Activated CD4-positive, CD25-positive, alpha-beta regulatory T cell treated with anti-CD3 and anti-CD28 coated beads, Interleukin-2, amount 50 U/mL, for 72 hours (primary cell): ENCODE data around the gene LMF1.
"Not testable (repeated sequence)": the region's sequence is repeated elsewhere in the genome, so short reads cannot be mapped to it uniquely, and the experiment has no call there.

Source experiments
- DNase-seq: peaks from one replicate; pipeline ENCODE4 v3.0.0; 2021

LMF1 gene

DNA sequence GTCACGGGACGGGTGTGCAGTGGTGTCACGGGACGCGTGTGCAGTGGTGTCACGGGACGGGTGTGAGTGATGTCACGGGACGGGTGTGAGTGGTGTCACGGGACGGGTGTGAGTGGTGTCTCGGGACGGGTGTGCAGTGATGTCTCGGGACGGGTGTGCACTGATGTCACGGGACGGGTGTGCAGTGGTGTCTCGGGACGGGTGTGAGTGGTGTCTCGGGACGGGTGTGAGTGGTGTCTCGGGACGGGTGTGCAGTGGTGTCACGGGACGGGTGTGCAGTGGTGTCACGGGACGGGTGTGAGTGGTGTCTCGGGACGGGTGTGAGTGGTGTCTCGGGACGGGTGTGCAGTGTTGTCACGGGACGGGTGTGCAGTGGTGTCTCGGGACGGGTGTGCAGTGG, 111.8 kb downstream of the LMF1 start:
- not testable (repeated sequence) for DNase-seq

- DNase-seq: not testable (repeated sequence)
These were observed 112.3 kb downstream of the LMF1 start for GRCh38 chr16:858441-858840.

GRCh38 chr16:856811-857210, 114.0 kb downstream of the LMF1 start:
- no peak for DNase-seq

DNA sequence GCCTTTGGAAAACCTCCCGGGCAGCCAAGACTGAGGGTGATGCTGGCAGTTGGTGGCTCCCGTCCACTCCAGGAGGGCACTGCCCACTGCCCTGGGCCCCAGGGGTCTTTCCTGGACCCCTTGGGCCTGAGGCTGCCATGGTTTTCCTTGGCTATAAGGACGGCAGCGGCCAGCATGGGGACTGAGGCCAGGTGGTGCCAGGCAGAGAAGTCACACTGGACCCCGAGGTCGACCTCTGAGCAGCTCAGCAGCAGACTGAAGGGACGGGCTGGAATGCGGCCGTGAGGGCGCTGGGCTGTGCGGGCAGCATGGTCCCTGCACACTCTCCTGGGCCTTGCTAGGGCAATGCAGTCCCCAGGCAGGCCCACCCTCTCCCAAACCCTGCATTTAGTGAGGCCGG, 114.7 kb downstream of the LMF1 start:
- DNase-seq: no peak

DNA sequence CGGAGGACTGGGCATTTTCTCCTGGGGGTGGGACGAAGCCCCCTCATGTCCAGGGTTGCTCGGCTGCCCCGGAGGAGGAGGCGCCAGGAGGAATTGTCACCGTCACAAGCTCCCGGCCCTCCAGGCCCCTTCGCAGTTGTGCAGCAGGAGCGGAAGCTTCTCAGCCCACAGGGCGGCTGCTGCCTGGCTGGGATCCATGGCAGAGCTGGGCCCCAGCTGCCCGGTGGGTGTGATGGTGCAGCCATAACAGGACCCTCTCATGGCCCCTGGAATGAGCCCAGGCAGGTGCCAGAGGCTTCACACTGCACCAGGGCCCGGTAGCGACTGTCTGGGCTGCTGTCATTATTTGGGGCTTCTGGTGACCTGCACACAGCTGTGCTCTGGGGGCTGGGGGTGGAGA, 115.3 kb downstream of the LMF1 start:
- DNase-seq: no peak

DNA sequence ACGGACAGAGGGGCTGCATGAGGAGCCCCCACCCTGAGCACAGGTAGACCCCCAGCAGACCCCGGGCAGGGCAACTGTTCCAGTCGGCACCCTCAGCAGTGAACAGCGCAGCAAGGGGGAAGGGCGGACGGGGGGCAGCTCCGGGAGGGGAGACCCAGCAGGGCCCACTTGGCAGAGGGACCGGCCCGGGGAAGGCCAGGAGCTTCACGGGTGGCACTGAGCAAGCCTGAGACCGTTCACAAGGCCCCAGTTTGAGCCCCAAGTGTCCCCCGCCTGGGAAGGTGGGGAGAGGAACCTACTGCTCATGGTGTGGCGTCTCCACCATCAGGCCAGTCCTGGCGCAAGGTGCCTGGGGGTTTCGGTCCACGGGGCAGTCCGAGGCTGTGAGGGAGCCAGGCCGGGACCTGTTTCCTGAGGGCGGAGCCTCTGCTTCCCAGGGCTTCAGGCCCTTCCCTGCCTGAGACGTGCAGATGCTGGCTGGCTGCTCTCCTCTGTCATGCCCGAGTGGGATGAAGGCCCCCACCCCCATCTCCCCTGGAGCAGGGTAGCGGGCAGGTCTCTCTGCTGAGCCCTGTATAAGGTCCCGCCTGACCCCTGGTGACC, 115.9 kb downstream of the LMF1 start:
- DNase-seq: no peak

DNA sequence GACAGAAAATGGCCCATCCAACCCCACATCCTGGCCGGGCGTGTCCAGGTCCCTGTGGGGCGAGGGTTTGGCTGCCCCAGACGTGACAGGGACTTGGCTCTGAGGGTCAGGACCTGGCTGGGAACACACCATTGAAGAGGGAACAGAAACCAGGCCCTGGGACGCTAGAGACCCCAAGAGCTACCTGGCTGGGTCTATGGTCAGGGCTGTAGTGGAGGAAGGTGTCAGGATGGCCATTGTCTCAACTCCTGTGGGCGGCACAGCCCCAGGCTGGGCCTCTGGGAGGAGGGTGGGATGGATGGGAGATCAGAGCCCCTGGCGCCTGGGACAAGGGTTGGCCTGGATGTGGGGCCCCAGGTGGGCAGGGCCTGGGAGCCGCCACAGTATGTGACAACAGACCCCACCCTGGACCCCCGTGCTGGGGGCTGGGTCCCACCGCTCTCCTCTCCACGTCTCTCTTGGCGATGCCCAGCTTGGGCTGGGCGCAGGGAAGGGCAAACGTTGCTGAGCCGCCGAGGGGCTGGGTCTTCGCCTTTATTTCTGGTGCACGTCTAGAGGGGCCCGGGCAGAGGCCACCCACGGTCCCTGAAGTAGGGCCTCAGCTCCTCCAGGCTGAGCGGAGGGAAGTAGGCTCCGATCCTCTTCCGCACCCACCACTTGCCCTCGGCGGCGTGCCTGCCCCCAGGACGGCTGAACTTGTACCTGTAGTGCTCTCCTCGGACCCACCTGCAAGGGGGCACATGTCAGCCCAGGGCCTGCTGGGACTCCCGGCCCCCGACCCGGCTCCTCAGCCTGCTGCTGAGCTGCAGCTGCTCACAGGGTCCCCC, 116.6 kb downstream of the LMF1 start:
- DNase-seq: no peak

DNA sequence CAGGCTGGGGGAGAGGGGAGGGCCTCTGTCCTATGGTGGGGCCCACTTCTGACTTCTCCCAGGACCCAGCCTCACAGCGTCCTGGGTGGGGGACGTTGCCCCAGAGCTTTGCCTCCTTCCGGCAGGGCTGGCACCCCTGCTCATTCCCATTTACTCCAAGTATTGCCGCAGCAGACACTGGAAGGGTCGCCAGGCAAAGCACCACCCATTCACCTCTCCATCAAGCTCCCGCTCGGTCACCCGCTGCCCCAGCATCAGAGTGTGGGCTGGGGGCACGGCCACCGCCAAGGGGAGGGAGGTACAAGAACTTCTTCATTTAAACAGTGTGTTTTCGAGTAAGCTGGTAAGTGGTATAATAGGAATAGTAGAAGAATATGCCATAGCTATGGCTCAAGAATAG, 117.5 kb downstream of the LMF1 start:
- DNase-seq: no peak

- DNase-seq: no peak
These were observed 118.2 kb downstream of the LMF1 start for GRCh38 chr16:852451-853185.

GRCh38 chr16:851871-852270, 118.9 kb downstream of the LMF1 start:
- DNase-seq: no peak

- no peak for DNase-seq
These were observed 119.5 kb downstream of the LMF1 start for GRCh38 chr16:851209-851810.

DNA sequence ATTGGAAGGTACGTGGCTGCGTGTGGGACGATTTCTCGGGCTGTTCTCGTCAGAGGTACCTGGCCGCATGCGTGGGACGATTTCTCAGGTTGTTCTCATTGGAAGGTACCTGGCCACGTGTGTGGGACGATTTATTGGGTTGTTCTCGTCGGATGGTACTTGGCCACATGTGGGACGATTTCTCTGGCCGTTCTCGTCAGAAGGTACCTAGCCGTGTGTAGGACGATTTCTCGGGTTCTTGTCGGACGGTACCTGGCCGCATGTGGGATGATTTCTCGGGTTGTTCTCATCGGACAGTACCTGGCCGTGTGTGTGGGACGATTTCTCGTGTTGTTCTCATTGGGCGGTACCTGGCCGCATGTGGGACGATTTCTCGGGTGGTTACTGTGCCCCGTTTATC, 120.1 kb downstream of the LMF1 start:
- DNase-seq: no peak

GRCh38 chr16:848510-849253, 122.1 kb downstream of the LMF1 start:
- no peak for DNase-seq

- no peak for DNase-seq
These were observed 122.9 kb downstream of the LMF1 start for GRCh38 chr16:847681-848445.

- DNase-seq: no peak
These were observed 123.6 kb downstream of the LMF1 start for GRCh38 chr16:847151-847550.

DNA sequence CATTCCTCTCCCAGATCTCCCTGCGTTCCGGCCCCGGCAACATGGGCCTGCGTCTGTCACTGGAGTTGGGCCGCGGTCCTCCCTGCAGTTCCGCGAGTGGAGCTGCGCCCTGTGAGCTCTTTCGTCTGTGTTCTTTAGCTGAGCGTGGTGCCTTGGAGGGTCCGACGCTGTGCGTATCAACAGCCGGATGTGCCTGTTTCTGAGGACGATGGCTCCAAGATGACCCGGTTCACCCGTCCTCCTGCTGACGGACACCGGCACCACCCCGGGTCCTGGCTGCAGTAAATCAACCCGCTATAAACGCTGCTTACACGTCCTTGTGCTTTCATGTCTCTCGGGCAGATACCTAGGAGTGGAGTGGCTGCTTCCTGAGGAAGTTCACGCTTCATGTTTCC, 125.4 kb downstream of the LMF1 start:
- DNase-seq: no peak

GRCh38 chr16:844638-845350, 126.0 kb downstream of the LMF1 start:
- no peak for DNase-seq

GRCh38 chr16:843771-844170, 127.0 kb downstream of the LMF1 start:
- DNase-seq: no peak

DNA sequence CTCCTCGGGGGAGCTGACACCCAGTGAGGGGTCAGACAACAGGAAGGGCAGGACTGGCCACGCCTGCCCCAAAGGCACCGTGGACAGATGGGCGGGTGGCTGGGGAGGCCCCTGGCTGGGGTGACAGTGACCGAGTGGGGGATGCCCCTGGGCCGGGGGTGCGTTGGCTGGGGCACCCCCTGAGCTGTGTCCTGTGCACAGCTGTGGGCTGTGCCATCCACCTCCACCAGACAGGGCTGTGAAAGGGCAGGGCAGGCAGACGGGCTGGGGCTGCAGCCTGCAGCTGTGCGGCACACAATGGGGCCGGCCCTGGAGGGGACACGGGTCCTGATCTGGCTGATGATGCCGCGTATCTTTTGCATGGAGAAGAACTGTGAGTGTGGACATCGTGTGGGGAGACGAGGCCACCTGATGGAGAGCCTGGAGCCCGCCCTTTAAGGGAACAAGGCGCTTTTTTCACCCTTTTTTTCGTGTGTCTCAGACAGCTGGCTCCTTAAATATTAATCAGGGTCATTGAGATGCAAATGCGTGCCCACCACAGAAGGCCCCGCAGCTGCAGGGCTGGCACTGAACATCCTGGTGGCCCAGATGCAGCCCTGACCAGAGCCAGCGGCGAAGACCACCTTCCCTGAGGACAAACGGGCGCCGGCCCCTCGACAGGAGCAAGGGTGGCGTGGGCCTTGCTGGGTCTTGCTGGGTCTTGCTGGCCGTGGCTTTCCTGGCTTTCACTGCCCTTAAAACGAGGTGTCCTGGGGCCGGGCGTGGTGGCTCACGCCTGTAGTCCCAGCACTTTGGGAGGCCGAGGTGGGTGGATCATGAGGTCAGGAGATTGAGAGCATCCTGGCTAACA, 127.8 kb downstream of the LMF1 start:
- DNase-seq: no peak

DNA sequence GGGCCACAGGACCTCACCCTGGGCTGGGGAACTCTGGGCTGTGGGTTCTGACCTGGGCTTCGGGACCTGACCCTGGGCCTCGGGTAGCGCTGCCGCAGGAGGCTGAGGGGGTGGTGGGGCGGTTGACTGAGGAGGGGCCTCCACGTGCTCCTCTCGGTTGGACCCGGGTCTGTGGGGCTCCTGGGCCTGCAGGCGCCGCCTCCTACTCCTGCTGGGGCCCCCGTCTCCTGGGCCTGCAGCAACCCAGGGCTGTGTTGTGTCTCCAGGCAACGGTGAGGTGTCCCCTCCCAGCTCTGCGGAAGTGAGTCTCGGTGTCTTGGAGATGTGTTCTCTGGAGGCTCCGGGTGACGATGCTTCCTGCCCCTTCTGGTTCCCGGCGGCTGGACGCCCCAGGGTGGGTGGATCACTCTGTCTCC, 128.7 kb downstream of the LMF1 start:
- DNase-seq: no peak
